ENCODE measurements around the gene COG8. TPM values are rescaled to one million over a fixed set of nuclear protein-coding genes. Genes with fewer than 3 reads are reported as not detected.
A peak's percentile ranks its signal among the peaks of the same experiment; 100 is the strongest.

COG8 gene
- total RNA-seq, 4 donors from 2014 or later, result 63.3 to 84.2 (median 74.7) TPM

DNA sequence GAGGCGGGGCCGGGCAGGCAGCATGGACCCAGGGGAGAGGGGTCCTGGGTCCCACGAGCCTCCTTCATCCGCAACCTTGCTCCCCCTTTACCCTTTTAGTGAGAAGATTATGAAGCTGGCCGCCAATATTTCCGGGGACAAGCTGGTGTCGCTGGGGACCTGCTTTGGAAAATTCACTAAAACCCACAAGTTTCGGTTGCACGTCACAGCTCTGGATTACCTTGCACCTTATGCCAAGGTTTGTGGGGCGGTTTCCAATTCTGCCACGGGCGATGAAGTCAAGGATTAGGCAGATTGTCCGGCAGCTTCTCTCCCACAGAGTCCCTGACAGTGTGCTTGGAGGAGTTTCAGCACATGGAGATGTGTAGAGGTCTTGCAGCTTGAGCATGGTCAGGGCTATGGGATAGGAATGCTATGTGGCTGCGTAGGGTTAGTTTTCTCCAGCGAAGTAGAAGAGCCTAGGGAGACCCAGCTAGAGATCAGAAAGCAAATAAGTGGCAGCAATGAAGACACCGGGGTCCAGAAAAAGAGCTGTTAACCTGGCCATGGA lies 806 bp upstream of the COG8 start:
- Histone ChIP-seq H3K4me1 (peaks cover 19 to 24% of the 10 kb centered on the region in 2 donors), H3K27me3 (no peaks in the 10 kb centered on the region), H3K36me3 (peaks cover 18 to 26% of the 10 kb centered on the region in 2 donors), H3K9me3 (no peaks in the 10 kb centered on the region), H3K27ac (peak overlapping the region in 2 of 3 donors; percentile 85 to 94), H3K4me3 (replicated peaks in 1 of 3) (peak overlapping the region; percentile 48 to 82 (median 82))
- intact Hi-C loops (cut with DNase I), result no loop called here
- WGBS, 2 donors, result 7 to 8% methylated on average over 14 to 16 of the region's 16 CpGs
- no peak for DNase-seq
- TF ChIP-seq POLR2A (IDR thresholded peaks at IDR 0.05), result no peak
- TF ChIP-seq, protein P1, sequence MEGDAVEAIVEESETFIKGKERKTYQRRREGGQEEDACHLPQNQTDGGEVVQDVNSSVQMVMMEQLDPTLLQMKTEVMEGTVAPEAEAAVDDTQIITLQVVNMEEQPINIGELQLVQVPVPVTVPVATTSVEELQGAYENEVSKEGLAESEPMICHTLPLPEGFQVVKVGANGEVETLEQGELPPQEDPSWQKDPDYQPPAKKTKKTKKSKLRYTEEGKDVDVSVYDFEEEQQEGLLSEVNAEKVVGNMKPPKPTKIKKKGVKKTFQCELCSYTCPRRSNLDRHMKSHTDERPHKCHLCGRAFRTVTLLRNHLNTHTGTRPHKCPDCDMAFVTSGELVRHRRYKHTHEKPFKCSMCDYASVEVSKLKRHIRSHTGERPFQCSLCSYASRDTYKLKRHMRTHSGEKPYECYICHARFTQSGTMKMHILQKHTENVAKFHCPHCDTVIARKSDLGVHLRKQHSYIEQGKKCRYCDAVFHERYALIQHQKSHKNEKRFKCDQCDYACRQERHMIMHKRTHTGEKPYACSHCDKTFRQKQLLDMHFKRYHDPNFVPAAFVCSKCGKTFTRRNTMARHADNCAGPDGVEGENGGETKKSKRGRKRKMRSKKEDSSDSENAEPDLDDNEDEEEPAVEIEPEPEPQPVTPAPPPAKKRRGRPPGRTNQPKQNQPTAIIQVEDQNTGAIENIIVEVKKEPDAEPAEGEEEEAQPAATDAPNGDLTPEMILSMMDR (IDR thresholded peaks at IDR 0.05), result no peak

DNA sequence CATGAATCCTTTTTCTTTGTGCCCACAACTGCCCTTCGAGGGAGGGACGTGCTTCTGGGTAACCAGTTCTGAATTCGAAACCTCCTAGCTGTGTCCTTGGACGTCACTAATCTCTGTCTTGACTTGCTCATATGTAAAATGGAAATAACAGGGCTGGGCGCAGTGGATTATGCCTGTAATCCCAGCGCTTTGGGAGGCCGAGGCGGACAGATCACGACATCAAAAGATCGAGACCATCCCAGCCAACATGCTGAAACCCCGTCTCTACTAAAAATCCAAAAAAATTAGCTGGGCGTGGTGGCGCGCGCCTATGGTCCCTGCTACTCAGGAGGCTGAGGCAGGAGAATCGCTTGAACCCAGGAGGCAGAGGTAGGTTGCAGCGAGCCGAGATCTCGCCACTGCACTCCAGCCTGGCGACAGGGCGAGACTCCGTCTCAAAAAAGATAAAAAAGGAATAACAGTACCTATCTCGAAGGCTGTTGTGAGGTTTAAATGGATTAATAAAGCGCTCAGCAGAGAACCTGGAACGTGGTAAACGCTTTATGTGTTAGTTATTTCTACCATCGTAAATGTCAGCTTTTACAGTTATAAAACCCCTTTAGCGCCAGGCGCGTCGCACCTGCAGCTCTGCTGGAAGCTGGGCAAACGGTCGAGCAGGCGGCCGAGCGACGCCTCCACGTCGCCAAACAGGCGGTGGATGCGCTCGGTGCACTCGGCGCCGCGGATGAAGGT lies 641 bp downstream of the COG8 start:
- DNase-seq, result peak in 1 of 2 donors; percentile 64
- TF ChIP-seq, protein P1 (IDR thresholded peaks at IDR 0.05), result no peak
- no peak for TF ChIP-seq POLR2A (IDR thresholded peaks at IDR 0.05)
- intact Hi-C loops (cut with DNase I), result loop anchor here (10.0 kb wide), 1 partner anchor 46 kb away; the partner anchor contains the start of gene TERF2

DNA sequence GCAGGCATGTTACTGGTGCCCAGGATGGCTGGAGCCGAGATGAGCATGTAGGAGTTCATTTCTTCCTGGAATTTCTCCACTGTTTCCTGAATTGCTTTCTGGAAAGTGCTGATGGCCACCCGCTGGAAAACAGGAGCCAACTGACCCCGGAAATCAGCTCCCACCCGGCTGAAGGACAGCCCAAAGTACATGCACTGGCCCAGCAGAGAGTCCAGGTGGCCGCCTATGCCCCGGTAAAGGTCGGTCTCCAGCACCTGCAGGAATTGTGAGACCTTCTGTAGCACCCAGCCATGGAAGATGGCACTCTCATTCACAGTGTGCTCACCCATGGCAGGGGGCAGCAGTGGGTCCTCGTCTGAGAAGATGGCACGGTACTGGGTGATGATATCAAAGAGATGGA lies 4.7 kb downstream of the COG8 start:
- no peaks in the 10 kb centered on the region for H3K9me3 ChIP-seq
- H3K4me3 ChIP-seq (replicated peaks in 1 of 3), result no peak overlapping the region
- TF ChIP-seq, protein P1 (IDR thresholded peaks at IDR 0.05), result no peak
- TF ChIP-seq POLR2A (IDR thresholded peaks at IDR 0.05), result no peak
- no peaks in the 10 kb centered on the region for H3K27me3 ChIP-seq
- DNase-seq, result no peak
- intact Hi-C loops (cut with DNase I), result loop anchor here (10.0 kb wide), 1 partner anchor 50 kb away; the partner anchor contains the start of gene TERF2
- H3K4me1 ChIP-seq, result peaks cover 10 to 23% of the 10 kb centered on the region in 2 donors
- 87 to 94% methylated on average over 3 to 9 of the region's 9 CpGs for WGBS, 2 donors
- peaks cover 27 to 41% of the 10 kb centered on the region in 2 donors for H3K36me3 ChIP-seq
- H3K27ac ChIP-seq, result no peak overlapping the region

More for the DNA sequence above, 641 bp downstream of the COG8 start:
- Histone ChIP-seq H3K27me3 (no peaks in the 10 kb centered on the region), H3K4me3 (replicated peaks in 1 of 3) (peak overlapping the region; percentile 64 to 82 (median 76)), H3K27ac (peak overlapping the region; percentile 70 to 94 (median 85)), H3K36me3 (peaks cover 32 to 39% of the 10 kb centered on the region in 2 donors), H3K4me1 (peaks cover 19 to 24% of the 10 kb centered on the region in 2 donors), H3K9me3 (no peaks in the 10 kb centered on the region)
- WGBS, 2 donors, result 22 to 34% methylated on average over 27 to 46 of the region's 46 CpGs

DNA sequence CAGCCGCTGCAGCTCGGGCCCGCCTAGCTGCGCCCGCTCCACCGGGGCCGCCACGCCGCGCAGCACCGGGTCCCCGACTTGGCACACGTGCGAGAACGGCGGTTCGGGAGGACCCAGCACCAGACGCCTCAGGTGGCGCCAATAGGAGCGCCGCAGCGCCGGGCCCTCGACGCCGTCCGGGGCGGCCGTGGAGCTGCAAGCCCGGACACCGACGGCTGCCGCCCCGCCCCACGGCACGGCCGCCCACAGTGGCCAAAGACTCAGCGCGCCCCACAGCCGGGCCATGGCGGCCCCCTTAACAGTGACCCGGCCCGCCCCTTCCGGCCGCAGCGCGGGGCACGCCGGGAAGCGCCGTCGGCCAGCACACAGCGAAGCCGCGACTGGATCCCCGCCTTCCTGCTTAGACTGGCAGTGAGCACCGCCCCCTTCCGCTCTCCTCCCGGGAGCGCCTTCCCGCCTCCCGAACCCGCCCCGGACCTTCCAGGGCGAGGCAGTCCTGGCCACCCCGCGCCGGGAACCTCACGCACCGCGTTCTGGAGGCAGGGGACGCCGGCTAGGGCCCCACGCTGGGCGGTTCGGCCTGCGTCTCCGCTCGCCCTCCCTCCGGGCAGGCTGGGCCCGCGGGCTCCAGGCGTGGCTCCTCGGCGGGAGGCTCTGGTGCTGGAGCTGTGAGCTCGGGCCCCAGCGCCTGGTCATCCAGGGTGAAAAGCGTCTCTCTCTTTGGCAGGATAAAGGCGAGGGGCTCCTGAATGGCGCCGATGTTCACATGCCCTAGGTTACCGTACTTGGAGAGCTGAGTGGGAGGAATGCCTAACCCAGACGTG lies 8.9 kb downstream of the COG8 start, which contains the start of gene PDF:
TSS of gene PDF (minus strand) at position 303 of the 824 bp plus-strand sequence. CDS start at position 285, 18 bp downstream.
- H3K4me3 ChIP-seq (replicated peaks in 1 of 3), result peak within 1 kb of the TSS; percentile 73 to 76 (median 76)
- H3K9me3 ChIP-seq, result no peaks in the 10 kb centered on the region
- peak; percentile 96 for DNase-seq
- H3K36me3 ChIP-seq, result peaks cover 25 to 37% of the 10 kb centered on the region in 2 donors
- intact Hi-C loops (cut with DNase I), result loop anchor here (10.0 kb wide), 1 partner anchor 54 kb away; the partner anchor contains the start of gene TERF2
- H3K4me1 ChIP-seq, result peaks cover 39 to 49% of the 10 kb centered on the region in 2 donors
- no peaks in the 10 kb centered on the region for H3K27me3 ChIP-seq
- TF ChIP-seq POLR2A (IDR thresholded peaks at IDR 0.05), result peak; percentile 15 to 80
- TF ChIP-seq, protein P1 (IDR thresholded peaks at IDR 0.05), result peak in 1 of 6 experiments; percentile 17
- peak within 1 kb of the TSS; percentile 82 to 90 (median 84) for H3K27ac ChIP-seq
- 4 to 8% methylated on average over 6 to 7 of the region's 93 CpGs for WGBS, 2 donors
